GM12878 (cell line): ENCODE results near the gene CSNK1G2. TPM values are rescaled to one million over a fixed set of nuclear protein-coding genes. Genes with fewer than 3 reads are reported as not detected.

Experiments used
- ATAC-seq: fragments of 200-7000 bp; cut with Tn5 transposase; 3 replicates; pipeline ENCODE4 v1.9.1; 2020; ENCODE audit warnings: mild to moderate bottlenecking, moderate library complexity
- BruUV-seq: library from RNA; stranded (reverse); fragments of 400-500 nt; replicated peaks from 2 replicates; lab custom pipeline; 2021; lab: Mats Ljungman, UMichigan
- CTCF ChIA-PET: fragments of 300-600 bp; sonication (Branson Sonifier 250); formaldehyde crosslinking; extraction: SDS; loops from one replicate; lab custom pipeline; 2021; ENCODE audit warnings: inconsistent platforms; lab: Yijun Ruan, JAX
- POLR2A ChIA-PET: fragments of 350-600 bp; formaldehyde crosslinking; extraction: SDS; loops from one replicate; lab custom pipeline; 2021; ENCODE audit warnings: inconsistent platforms; lab: Charles Lee
- RAD21 ChIA-PET: fragments of 300-600 bp; sonication (Branson Sonifier 250); formaldehyde crosslinking; loops from one replicate; lab custom pipeline; 2023; ENCODE audit warnings: antibody characterized with exemption; ENCODE audit not compliant: unreplicated experiment; lab: Charles Lee
- SMC1A ChIA-PET: fragments of 300-600 bp; sonication (Branson Sonifier 250); formaldehyde crosslinking; loops from one replicate; lab custom pipeline; 2023; ENCODE audit not compliant: unreplicated experiment, uncharacterized antibody; lab: Charles Lee
- DNase-seq: peaks from one replicate; pipeline ENCODE4 v3.0.0-alpha.2; 2011; ENCODE audit warnings: low read depth, low spot score
- FAIRE-seq: peaks from 3 replicates; lab custom pipeline; 2011; peaks lifted over from hg19 to GRCh38; lab: Jason Lieb, UNC
- H2AFZ ChIP-seq: 2 replicates; pipeline ENCODE4 v1.6.0; 2011; ENCODE audit warnings: low read depth, low read length, control low read depth; ENCODE audit not compliant: control insufficient read depth
- H3K27ac ChIP-seq: 2 replicates; pipeline ENCODE4 v1.5.1; 2011; ENCODE audit warnings: control low read depth; ENCODE audit not compliant: control insufficient read depth, insufficient read depth
- H3K27me3 ChIP-seq, 2 experiments: replicated peaks in 1 of 2; 2 replicates each; pipeline versions ENCODE4 v1.6.0 to v1.6.1; 2011; ENCODE audit warnings: low read length in 1 of 2; ENCODE audit not compliant: control insufficient read depth in 2 of 2, insufficient read depth in 2 of 2
- H3K36me3 ChIP-seq, 2 experiments: 2 replicates each; pipeline ENCODE4 v1.5.1; 2011; ENCODE audit warnings: low read length in 1 of 2; ENCODE audit not compliant: control insufficient read depth in 2 of 2, insufficient read depth in 2 of 2
- H3K4me1 ChIP-seq: 2 replicates; pipeline ENCODE4 v1.6.1; 2011; ENCODE audit warnings: mild to moderate bottlenecking, low read length, moderate library complexity, mixed read lengths; ENCODE audit not compliant: control insufficient read depth, insufficient read depth
- H3K4me2 ChIP-seq: 2 replicates; pipeline ENCODE4 v1.6.0; 2011; ENCODE audit warnings: control low read depth; ENCODE audit not compliant: control insufficient read depth, insufficient read depth
- H3K4me3 ChIP-seq: fragments of 200-600 bp; sonication (generic); 2 replicates; pipeline ENCODE4 v1.5.1; 2016
- H3K79me2 ChIP-seq: 2 replicates; pipeline ENCODE4 v1.6.0; 2011; ENCODE audit warnings: low read length; ENCODE audit not compliant: control insufficient read depth, insufficient read depth
- H3K9ac ChIP-seq: 2 replicates; pipeline ENCODE4 v1.8.0; 2011; ENCODE audit warnings: low read length, control low read depth, mixed read lengths; ENCODE audit not compliant: control insufficient read depth, insufficient read depth
- H3K9me3 ChIP-seq: replicated peaks from 3 replicates; pipeline ENCODE4 v1.5.1; 2011; ENCODE audit warnings: mild to moderate bottlenecking, low read length; ENCODE audit not compliant: control insufficient read depth, insufficient read depth
- H4K20me1 ChIP-seq: 2 replicates; pipeline ENCODE4 v1.6.0; 2011; ENCODE audit not compliant: control insufficient read depth, insufficient read depth
- BACH1 ChIP-seq: fragments of 450-650 bp; IDR thresholded peaks from 2 replicates; pipeline ENCODE4 v1.6.1; 2017; ENCODE audit warnings: mild to moderate bottlenecking, borderline replicate concordance
- CHD4 ChIP-seq: fragments of 200-600 bp; sonication (generic); IDR thresholded peaks from 2 replicates; pipeline ENCODE4 v1.6.1; 2016; ENCODE audit warnings: mild to moderate bottlenecking
- CREM ChIP-seq: IDR thresholded peaks from 2 replicates; pipeline ENCODE4 v1.6.1; 2014; ENCODE audit warnings: antibody characterized with exemption, low read depth
- EP300 ChIP-seq, 2 experiments: fragments of 150-350 bp in 1 of 2; IDR thresholded peaks; 2 replicates each; pipeline ENCODE4 v1.6.1; 2011 to 2012; ENCODE audit warnings: low read depth in 2 of 2, low read length in 2 of 2, borderline replicate concordance in 1 of 2, improper control_type of control experiment in 1 of 2, inconsistent platforms in 1 of 2; ENCODE audit not compliant: control insufficient read depth in 1 of 2
- ESRRA ChIP-seq: IDR thresholded peaks from 2 replicates; pipeline ENCODE4 v1.6.1; 2012; ENCODE audit warnings: mild to moderate bottlenecking, low read length, improper control_type of control experiment
- KAT2A ChIP-seq: conservative IDR thresholded peaks from 2 replicates; pipeline ENCODE4 v1.6.1; 2011; ENCODE audit warnings: low read depth, low read length; ENCODE audit not compliant: control insufficient read depth
- MEF2B ChIP-seq: fragments of 450-650 bp; IDR thresholded peaks from 2 replicates; pipeline ENCODE4 v1.6.1; 2018; ENCODE audit warnings: mild to moderate bottlenecking, moderate library complexity; ENCODE audit not compliant: partially characterized antibody, poor library complexity, severe bottlenecking
- MTA3 ChIP-seq: IDR thresholded peaks from 2 replicates; pipeline ENCODE4 v1.6.1; 2012; ENCODE audit warnings: low read length, inconsistent platforms, borderline replicate concordance
- NR2F1 ChIP-seq: fragments of 450-650 bp; conservative IDR thresholded peaks from 2 replicates; pipeline ENCODE4 v1.6.1; 2017; ENCODE audit warnings: mild to moderate bottlenecking
- RAD21 ChIP-seq: IDR thresholded peaks from 2 replicates; pipeline ENCODE4 v1.6.1; 2011; ENCODE audit warnings: mild to moderate bottlenecking, low read depth, low read length, moderate library complexity; ENCODE audit not compliant: insufficient read depth
- RCOR1 ChIP-seq: conservative IDR thresholded peaks from 2 replicates; pipeline ENCODE4 v1.6.1; 2012; ENCODE audit warnings: low read depth, low read length, improper control_type of control experiment
- SIN3A ChIP-seq: IDR thresholded peaks from 2 replicates; pipeline ENCODE4 v1.6.1; 2012; ENCODE audit warnings: low read depth, low read length, improper control_type of control experiment
- SP1 ChIP-seq: IDR thresholded peaks from one replicate; pipeline ENCODE4 v1.6.1; 2011; ENCODE audit warnings: low read depth, low read length
- TAF1 ChIP-seq: IDR thresholded peaks from 2 replicates; pipeline ENCODE4 v1.6.1; 2011; ENCODE audit warnings: mild to moderate bottlenecking, low read depth, low read length, borderline replicate concordance
- ZNF384 ChIP-seq: IDR thresholded peaks from 2 replicates; pipeline ENCODE4 v1.6.1; 2012; ENCODE audit warnings: low read depth, mild to moderate bottlenecking, low read length, improper control_type of control experiment, borderline replicate concordance
- WGBS: methylation state at CpG from one replicate; pipeline ENCODE4 v1.1.6; 2016; ENCODE audit warnings: low lambda C conversion rate; ENCODE audit not compliant: insufficient replicate concordance, insufficient coverage; ENCODE audit errors: missing lambda C conversion rate; 5-methylcytosine and 5-hydroxymethylcytosine counted together
- in situ Hi-C: fragments of 300-500 bp; cut with MboI; formaldehyde crosslinking; loops from 9 replicates; pipeline ENCODE4 v1.14.3; 2018; ENCODE audit warnings: mixed read lengths
- intact Hi-C: fragments of 100-400 bp; cut with micrococcal nuclease; formaldehyde crosslinking; loops from one replicate; pipeline ENCODE4 v1.14.2; 2022; ENCODE audit not compliant: unreplicated experiment
- polyA plus RNA-seq, 11 experiments: library from polyadenylated mRNA; depleted of rRNA in 4 of 11; unstranded in 6 of 11; stranded (reverse) in 5 of 11; fragments of >200 nt; fragmentation: Nextera tagmentation in 4 of 11; fragmentation: Illumina TruSeq in 1 of 11; extraction: Ambion mirVana in 4 of 11; extraction: Trizol in 1 of 11; gene quantifications; 1 replicate in 1 of 11; 2 replicates in 10 of 11; pipeline versions ENCODE4 v1.2.1 to v1.2.3, GENCODE V29; 2011 to 2016; ENCODE audit warnings: inconsistent platforms in 2 of 11, missing spikeins in 2 of 11, low read depth in 1 of 11
- total RNA-seq, 4 experiments: library from RNA; depleted of rRNA in 3 of 4; stranded (reverse); fragments of >200 nt in 3 of 4; fragmentation: Illumina TruSeq in 1 of 4; extraction: Trizol in 1 of 4; gene quantifications; 2 replicates each; pipeline versions ENCODE4 v1.2.1 to v1.2.3, GENCODE V29; 2013 to 2021
- TF ChIP-seq, protein P1 (sequence below): IDR thresholded peaks from 2 replicates; pipeline ENCODE4 v1.6.1; 2012; ENCODE audit warnings: low read depth, low read length, improper control_type of control experiment
- TF ChIP-seq, protein P2 (sequence below): fragments of 450-650 bp; IDR thresholded peaks from 2 replicates; pipeline ENCODE4 v1.6.1; 2017; ENCODE audit warnings: low read depth, mild to moderate bottlenecking, moderate library complexity

CSNK1G2 gene
- total and polyA plus RNA-seq, 10 of the 15 experiments (the other 5 are each of a cell fraction or from before 2014, with no cell fraction given), result 0.64 to 109 (median 25.0) TPM

GRCh38 chr19:2003874-2004273 is 62.9 kb downstream of the CSNK1G2 start (continued):
- TF ChIP-seq, protein P1, sequence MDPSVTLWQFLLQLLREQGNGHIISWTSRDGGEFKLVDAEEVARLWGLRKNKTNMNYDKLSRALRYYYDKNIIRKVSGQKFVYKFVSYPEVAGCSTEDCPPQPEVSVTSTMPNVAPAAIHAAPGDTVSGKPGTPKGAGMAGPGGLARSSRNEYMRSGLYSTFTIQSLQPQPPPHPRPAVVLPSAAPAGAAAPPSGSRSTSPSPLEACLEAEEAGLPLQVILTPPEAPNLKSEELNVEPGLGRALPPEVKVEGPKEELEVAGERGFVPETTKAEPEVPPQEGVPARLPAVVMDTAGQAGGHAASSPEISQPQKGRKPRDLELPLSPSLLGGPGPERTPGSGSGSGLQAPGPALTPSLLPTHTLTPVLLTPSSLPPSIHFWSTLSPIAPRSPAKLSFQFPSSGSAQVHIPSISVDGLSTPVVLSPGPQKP, result no peak
- TF ChIP-seq, all 136 proteins: peak for 0

- H4K20me1 ChIP-seq, result no peaks in the 10 kb centered on the region
- CTCF ChIA-PET, result no interaction called here
- no peak overlapping the region for H2AFZ ChIP-seq
- SMC1A ChIA-PET, result no interaction called here
- H3K36me3 ChIP-seq, result no peaks in the 10 kb centered on the region
- 94% methylated on average over 20 of the region's 20 CpGs for WGBS
- RAD21 ChIA-PET, result no interaction called here
- H3K27ac ChIP-seq, result no peak overlapping the region
- H3K4me1 ChIP-seq, result no peaks in the 10 kb centered on the region
- ATAC-seq, result no peak
- no peak overlapping the region for H3K9ac ChIP-seq
- H3K79me2 ChIP-seq, result peaks cover 11% of the 10 kb centered on the region
- no peak for DNase-seq
- no peak overlapping the region for H3K4me3 ChIP-seq
- H3K27me3 ChIP-seq, result no peaks in the 10 kb centered on the region
- no peak overlapping the region for H3K4me2 ChIP-seq
- no TSS peak for BruUV-seq
- POLR2A ChIA-PET, result no interaction called here
- H3K9me3 ChIP-seq, result no peaks in the 10 kb centered on the region
- in situ Hi-C loops (no loop called here), intact Hi-C loops (no loop called here)
- no peak for FAIRE-seq
- TF ChIP-seq TAF1 (no peak), BACH1 (no peak), SP1 (no peak), ZNF384 (no peak), CREM (no peak), MEF2B (no peak), NR2F1 (no peak), KAT2A (no peak), SIN3A (no peak), CHD4 (no peak), MTA3 (no peak), RAD21 (no peak), ESRRA (no peak), RCOR1 (no peak), EP300 (IDR thresholded peaks at IDR 0.05; ENCODE audit: borderline replicate concordance in 1 of 2, control insufficient read depth in 1 of 2, low read depth in 2 of 2, low read length in 2 of 2) (no peak)
- TF ChIP-seq, protein P2, sequence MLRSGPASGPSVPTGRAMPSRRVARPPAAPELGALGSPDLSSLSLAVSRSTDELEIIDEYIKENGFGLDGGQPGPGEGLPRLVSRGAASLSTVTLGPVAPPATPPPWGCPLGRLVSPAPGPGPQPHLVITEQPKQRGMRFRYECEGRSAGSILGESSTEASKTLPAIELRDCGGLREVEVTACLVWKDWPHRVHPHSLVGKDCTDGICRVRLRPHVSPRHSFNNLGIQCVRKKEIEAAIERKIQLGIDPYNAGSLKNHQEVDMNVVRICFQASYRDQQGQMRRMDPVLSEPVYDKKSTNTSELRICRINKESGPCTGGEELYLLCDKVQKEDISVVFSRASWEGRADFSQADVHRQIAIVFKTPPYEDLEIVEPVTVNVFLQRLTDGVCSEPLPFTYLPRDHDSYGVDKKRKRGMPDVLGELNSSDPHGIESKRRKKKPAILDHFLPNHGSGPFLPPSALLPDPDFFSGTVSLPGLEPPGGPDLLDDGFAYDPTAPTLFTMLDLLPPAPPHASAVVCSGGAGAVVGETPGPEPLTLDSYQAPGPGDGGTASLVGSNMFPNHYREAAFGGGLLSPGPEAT, result no peak
- TF ChIP-seq, protein P1, result no peak
Measured at GRCh38 chr19:2010135-2010668, 69.2 kb downstream of the CSNK1G2 start.
